HG02884 (cell line): ENCODE data around the gene TMEM175.

Experiments
- ATAC-seq: cut with Tn5 transposase; IDR thresholded peaks from one replicate; pipeline ENCODE4 v1.9.1; 2021; ENCODE audit warnings: mild to moderate bottlenecking, moderate library complexity; ENCODE audit not compliant: unreplicated experiment

Gene TMEM175

DNA sequence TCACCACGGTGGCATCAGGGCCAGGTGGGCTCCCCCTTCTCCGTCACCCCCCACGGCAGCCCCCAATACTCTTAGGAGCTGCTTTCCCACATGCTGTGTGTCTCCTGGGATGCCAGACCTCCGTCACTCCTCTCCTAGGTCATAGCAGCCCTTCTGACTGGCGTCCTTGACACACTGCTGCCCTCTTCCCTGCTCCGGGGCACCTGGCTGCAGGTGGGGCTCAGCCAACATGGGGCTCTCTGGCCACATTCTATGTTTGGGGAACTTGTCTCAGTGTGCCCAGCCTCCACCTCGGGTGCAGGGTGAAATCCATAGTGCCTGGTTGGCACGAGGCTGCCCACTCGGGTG, 13.8 kb downstream of the TMEM175 start:
- no peak for ATAC-seq

GRCh38 chr4:946517-947471, 14.5 kb downstream of the TMEM175 start:
- no peak for ATAC-seq

DNA sequence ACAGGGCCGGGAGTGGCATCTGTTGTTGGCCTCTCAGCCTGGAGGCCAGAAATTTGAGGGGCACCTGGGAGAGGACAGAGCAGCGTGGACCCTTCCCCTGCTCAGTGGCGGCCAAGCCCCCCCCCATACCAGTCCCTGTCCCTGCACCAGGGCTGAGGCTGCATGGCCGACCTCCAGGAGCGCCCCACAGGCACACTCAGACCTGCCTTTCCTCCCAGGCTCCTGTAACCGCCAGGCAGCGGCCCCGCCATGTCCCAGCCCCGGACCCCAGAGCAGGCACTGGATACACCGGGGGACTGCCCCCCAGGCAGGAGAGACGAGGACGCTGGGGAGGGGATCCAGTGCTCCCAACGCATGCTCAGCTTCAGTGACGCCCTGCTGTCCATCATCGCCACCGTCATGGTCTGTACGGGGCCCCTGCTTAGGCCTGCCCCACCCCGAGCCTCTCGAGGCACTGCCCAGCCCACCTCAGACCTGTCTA, 15.3 kb downstream of the TMEM175 start:
- no peak for ATAC-seq

DNA sequence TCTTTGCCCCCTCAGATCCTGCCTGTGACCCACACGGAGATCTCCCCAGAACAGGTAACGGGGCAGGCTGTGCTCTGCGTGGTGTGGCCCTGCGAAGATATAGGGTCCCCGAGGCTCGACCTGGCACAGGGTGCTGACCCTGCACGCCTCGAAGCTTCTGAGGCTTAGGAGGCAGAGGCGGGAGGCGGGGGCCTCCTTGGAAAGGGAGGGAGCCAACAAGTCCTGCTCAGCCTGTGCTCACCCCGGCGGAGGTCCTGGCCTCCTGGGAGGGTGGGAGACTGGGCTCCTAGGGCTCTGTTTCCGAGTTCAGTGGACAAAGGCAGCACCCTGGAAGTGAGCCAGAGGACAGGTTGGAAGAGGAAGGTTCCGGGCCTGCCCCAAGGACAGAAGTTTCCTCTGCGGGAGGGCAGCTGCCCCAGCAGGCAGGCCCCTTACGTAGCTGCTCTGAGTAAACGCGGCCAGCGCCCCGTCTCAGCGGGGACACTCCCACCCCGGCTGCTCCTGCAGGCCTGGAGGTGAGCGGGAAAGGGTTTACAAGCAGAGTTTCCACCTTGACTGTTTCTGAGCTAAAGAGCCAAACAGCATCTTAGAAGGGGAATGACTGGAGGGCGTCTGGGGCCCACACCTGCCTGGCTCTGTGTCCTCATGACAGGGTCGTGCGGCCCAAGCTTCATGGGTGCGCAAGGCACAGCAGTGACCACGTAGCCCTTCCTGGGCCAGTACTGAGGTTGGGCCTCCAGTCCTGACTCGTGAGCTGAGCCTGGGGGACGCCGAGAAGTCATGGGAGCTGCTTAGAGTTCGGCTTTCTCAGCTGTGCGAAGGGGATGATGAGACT, 16.1 kb downstream of the TMEM175 start:
- ATAC-seq = no peak

GRCh38 chr4:948936-949300, 16.7 kb downstream of the TMEM175 start:
- ATAC-seq = no peak

DNA sequence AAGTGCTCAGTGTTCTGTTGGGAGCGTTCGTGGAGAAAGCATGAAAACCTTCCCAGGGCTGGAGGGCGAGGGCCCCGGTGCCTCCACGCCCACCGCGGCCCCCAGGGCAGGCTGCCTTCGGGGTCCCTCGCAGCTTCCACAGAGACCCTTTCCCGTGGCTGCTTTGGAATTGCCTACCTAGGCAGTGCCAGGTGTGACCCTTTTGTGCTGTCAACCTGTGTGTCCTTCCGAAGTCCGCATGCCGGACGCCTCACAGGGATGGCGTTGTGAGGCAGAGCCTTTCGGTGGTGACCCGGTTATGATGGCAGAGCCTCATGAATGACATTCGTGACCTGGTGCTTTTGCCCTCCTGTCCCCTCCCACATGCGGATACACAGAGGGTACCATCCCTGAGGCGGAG, 17.4 kb downstream of the TMEM175 start:
- ATAC-seq = no peak

DNA sequence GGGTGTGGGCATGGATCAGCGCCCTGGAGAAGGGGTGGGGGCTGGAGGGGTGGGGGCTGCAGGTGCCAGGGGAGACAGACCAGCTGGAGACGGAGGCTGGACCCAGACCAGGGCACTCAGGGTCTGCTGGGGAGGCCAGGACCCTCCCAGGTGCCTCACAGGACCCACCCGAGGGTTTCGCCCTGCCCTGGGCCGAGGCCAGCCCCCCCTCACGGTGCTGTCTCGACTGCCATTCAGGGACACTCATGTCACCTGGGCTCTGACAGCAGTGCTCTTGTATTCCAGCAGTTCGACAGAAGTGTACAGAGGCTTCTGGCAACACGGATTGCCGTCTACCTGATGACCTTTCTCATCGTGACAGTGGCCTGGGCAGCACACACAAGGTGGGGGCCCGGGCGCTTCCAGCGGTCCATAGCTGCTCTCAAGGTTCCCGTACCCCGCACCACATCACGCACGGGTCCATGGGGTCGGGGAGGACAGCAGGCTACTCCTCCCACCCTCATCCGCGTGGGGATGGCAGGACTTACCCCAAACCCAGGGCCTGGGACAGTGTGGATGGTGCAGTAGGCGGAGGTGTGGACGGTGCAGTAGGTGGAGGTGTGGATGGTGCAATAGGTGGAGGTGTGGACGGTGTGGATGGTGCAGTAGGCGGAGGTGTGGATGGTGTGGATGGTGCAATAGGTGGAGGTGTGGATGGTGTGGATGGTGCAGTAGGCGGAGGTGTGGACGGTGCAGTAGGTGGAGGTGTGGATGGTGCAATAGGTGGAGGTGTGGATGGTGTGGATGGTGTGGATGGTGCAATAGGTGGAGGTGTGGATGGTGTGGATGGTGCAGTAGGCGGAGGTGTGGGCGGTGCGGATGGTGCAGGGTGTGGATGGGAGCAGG, 18.1 kb downstream of the TMEM175 start:
- no peak for ATAC-seq

DNA sequence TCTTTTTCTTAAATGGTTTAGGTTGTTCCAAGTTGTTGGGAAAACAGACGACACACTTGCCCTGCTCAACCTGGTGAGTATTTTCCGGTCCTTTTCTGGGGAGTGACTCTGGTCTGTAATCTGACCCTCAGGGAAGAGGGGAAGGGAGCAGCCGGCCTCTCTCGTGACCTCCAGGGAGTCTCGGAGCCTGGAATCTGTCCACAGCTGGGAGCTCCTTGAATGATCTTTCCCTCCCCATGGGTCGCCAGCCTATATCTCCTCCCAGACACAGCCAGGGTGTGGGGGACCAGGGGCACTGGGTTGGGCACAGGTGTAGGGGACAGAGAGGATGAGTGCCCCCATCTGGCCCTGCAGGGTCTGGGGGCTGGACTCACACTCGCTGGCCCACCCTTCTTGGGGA, 18.9 kb downstream of the TMEM175 start:
- no peak for ATAC-seq

DNA sequence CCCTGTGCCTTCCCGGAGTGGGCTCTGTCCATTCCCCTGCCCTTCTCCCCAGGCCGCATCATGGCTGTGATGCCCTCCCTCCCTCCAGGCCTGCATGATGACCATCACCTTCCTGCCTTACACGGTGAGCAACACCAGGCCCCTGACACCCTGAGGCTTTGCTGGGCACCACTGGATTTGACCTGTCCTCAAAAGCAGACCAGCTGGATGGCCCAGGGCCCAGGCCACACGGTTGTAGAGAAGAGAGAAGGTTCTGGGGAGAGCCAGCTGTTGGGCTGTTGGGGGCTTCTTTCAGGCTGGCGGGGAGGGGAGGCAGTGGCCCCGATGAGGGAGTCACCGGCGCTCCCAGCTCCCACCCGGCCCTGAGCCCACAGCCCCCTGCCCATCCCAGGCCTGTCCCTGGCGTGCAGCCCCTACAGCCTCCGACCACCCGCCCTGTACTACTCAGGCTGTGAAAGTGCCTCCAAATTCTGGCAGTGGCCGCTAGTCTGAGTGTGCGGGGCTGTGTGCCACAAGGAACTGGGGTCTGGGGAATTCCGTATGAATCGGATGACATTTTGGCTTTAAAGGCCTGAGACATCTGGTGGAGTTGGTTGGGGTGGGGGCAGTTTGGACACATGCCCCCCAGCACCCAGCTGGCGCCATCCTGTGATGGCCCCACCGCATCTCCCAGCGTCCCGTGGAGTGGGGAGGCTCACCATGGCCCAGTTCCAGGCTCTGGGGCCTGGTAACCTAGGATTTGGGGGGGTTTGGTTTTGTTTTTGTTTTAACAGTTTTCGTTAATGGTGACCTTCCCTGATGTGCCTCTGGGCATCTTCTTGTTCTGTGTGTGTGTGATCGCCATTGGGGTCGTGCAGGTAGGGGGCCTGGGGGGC, 19.6 kb downstream of the TMEM175 start:
- no peak for ATAC-seq

DNA sequence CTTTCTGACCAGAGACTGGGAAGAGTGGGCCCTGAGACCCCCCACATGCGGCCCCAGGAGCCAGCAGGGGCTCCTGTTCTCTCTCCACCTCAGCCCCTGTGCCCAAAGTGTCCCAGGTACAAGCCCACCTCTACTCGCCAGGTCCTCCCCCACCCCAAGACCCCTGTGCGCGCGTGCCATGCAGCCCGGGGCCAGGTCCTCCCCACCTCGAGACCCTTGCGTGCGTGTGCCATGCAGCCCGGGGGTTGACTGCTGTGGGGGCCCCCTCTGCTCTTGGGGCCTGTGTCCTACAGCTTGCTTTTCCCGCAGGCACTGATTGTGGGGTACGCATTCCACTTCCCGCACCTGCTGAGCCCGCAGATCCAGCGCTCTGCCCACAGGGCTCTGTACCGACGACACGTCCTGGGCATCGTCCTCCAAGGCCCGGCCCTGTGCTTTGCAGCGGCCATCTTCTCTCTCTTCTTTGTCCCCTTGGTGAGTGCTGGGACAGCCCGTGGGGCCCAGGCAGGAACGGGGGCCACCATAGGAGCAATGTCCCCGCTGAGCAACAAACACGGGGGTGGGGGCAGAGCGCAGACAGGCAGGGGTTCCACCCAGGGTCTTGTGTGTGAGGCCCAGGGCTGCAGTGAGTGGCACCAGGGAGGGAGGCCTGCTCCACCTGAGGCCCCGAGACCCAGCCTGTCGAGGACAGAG, 20.8 kb downstream of the TMEM175 start:
- no peak for ATAC-seq

GRCh38 chr4:953574-953915, 21.3 kb downstream of the TMEM175 start:
- no peak for ATAC-seq

- ATAC-seq = no peak
Observed at GRCh38 chr4:954211-955020, 22.2 kb downstream of the TMEM175 start.

GRCh38 chr4:955161-955921, 23.1 kb downstream of the TMEM175 start:
- no peak for ATAC-seq

GRCh38 chr4:955931-956381, 23.7 kb downstream of the TMEM175 start:
- no peak for ATAC-seq

- ATAC-seq = no peak
Observed at GRCh38 chr4:956531-957230, 24.4 kb downstream of the TMEM175 start.

- no peak for ATAC-seq
Observed at GRCh38 chr4:957231-957580, 24.9 kb downstream of the TMEM175 start.

DNA sequence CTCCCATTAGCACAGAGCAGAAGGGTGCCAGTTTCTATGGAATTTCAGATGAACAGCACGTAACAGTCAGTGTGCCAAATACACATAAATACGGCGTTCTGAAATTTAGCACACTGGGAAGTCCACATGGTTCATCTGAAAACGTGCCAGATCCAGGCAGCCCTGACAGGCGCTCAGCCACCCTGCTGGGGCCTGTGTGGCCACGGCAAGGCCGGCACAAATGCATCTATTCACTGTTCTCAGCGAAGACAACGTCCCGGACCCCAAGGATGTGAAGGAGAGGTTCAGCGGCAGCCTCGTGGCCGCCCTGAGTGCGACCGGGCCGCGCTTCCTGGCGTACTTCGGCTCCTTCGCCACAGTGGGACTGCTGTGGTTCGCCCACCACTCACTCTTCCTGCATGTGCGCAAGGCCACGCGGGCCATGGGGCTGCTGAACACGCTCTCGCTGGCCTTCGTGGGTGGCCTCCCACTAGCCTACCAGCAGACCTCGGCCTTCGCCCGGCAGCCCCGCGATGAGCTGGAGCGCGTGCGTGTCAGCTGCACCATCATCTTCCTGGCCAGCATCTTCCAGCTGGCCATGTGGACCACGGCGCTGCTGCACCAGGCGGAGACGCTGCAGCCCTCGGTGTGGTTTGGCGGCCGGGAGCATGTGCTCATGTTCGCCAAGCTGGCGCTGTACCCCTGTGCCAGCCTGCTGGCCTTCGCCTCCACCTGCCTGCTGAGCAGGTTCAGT, 25.5 kb downstream of the TMEM175 start:
- no peak for ATAC-seq
